AG09309 (cell line): ENCODE results near the gene GKN2.

ENCODE experiments used
- DNase-seq: peaks from one replicate; pipeline ENCODE4 v3.0.0-alpha.2; 2010; ENCODE audit warnings: low read depth
- H3K4me3 ChIP-seq: 2 replicates; pipeline ENCODE4 v1.5.1; 2011; ENCODE audit warnings: mild to moderate bottlenecking, low read depth, low read length, moderate library complexity; ENCODE audit not compliant: control insufficient read depth
- CTCF ChIP-seq: IDR thresholded peaks from 2 replicates; pipeline ENCODE4 v1.5.1; 2011; ENCODE audit warnings: mild to moderate bottlenecking, low read depth, low read length, inconsistent platforms; ENCODE audit not compliant: insufficient read depth, control insufficient read depth; ENCODE audit errors: missing control alignments

GKN2 gene

GRCh38 chr2:68936889-68937288 lies 15.8 kb downstream of the GKN2 start:
- H3K4me3 ChIP-seq = no peak overlapping the region
- no peak for TF ChIP-seq CTCF
- DNase-seq = no peak

- H3K4me3 ChIP-seq = no peak overlapping the region
- TF ChIP-seq CTCF = no peak
- no peak for DNase-seq
Observed at GRCh38 chr2:68936427-68936826, 16.3 kb downstream of the GKN2 start.

GRCh38 chr2:68935471-68935870 lies 17.2 kb downstream of the GKN2 start:
- H3K4me3 ChIP-seq = no peak overlapping the region
- TF ChIP-seq CTCF = no peak

GRCh38 chr2:68934021-68934420 lies 18.7 kb downstream of the GKN2 start:
- no peak for TF ChIP-seq CTCF
- H3K4me3 ChIP-seq = no peak overlapping the region
- no peak for DNase-seq

More at GRCh38 chr2:68935471-68935870, 17.2 kb downstream of the GKN2 start:
- no peak for DNase-seq

- no peak for TF ChIP-seq CTCF
- no peak for DNase-seq
- H3K4me3 ChIP-seq = no peak overlapping the region
Observed at GRCh38 chr2:68932402-68932801, 20.3 kb downstream of the GKN2 start.

GRCh38 chr2:68931799-68932198 lies 20.9 kb downstream of the GKN2 start:
- H3K4me3 ChIP-seq = no peak overlapping the region
- DNase-seq = peak; percentile 55
- TF ChIP-seq CTCF = no peak

- DNase-seq = no peak
- no peak for TF ChIP-seq CTCF
- no peak overlapping the region for H3K4me3 ChIP-seq
Observed at GRCh38 chr2:68931149-68931711, 21.5 kb downstream of the GKN2 start.
